NCI-H2227 (cell line): ENCODE data around the gene GNG12.

Experiments
- DNase-seq: peaks from one replicate; lab custom pipeline; 2025; ENCODE audit not compliant: unreplicated experiment; lab: John Stamatoyannopoulos, UW

The GNG12 gene

DNA sequence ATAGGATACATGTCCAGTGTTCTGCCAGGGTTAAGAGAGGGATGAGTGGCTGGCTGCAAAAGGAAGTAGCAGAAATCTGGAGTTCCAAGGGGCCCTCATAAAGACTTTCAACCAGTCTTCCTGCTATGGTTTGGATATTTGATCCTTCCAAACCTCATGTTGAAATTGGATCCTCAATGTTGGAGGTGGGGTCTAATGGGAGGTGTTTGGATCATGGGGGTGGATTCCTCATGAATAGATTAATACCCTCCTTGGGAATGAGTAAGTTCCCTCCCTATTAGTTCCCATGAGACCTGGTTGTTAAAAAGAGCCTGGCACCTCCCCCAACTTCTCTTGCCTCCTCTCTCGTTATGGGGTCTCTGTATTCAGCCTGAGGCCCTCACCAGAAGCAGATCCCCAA lies 10.1 kb upstream of the GNG12 start:
- no peak for DNase-seq

DNA sequence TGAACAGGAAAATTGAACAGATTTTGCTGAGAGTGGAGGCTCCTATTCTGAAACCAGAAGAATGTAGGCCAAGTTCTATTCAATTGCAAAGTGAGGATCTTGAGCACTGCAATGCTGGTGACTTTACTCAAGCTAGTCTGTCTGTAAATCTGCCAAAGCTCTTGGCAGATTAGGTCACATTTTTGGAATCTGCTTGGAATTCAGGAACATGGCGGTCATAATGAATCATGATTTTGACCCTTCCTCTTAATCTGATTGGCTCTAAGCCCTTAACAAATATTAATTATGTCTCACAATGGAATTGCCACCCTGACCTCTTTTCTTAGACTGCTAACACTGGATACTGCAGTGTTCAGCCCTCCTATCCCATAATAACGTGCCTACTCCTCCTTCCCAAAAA lies 7.2 kb upstream of the GNG12 start:
- no peak for DNase-seq

DNA sequence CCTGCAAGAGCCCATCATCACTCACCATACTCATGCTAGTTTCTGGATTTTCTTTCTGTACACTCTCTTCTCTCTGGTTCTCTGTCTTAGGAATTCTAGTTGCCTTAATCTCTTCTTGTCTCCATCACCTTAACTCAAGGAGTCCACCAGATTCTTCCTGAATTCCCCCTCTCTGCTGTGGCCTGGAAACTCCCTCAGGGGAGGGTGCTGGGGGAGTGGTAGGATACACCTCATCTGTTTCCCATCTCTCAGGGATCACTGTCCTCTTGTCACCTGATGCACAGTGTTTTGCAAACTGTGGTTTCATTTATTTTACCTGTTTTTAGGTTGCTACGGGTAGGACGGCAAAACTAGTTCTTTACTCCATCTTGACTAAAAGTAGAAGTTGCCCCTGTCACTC lies 6.6 kb upstream of the GNG12 start:
- DNase-seq: no peak

DNA sequence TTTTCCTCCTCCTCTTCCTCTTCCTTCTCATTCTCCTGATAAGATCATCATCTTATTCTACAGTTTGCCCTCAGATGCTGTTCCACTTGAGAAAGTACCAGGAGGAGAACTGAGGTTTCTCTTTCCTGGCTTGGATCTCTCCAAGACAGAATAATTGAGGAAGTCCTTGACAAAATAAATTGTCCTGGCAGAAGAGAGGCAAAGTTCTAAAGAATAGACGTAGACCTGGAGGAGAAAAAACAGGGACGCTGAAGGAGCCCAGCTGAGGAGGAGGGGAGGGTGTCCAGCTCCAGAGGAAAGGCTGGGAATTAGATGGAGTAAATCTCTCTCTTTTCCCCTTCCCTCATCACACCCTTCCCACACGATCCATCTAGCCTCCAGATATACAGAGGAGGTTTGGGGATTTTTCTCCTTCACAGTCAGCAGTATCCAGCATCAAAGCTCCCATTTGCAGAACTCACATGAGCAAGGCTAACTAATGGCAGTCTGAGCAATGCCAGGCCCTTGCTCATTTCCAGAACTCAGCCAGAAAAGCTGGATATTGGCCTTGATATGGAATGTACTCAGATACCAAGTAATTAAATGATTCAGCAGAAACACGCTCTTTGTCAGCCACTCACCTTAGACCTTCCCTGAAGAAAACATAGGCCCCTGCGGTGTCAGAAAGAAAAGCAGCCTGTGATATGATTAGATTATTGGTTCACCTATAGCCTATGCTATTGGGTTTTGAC lies 5.1 kb upstream of the GNG12 start:
- peak; percentile 42 for DNase-seq

DNA sequence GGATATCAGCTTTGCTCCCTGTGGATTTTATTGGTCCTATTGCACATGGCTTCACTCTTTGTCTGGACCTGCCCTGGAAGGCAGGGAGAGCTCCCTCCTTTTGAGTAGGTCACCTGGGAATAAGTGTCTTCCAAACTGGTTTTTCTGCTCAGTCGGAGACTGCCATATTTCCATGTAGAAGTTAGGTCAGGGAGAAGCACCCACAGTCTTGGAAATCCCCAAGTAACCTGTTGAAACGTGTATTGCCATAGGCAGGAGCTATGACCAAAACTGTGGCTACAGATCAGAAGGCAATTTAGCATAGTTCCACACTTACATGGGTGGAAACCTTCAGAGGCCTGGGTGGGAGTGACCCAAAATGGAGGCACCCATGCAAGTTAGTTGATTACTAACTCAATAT lies 3.5 kb upstream of the GNG12 start:
- DNase-seq: no peak

DNA sequence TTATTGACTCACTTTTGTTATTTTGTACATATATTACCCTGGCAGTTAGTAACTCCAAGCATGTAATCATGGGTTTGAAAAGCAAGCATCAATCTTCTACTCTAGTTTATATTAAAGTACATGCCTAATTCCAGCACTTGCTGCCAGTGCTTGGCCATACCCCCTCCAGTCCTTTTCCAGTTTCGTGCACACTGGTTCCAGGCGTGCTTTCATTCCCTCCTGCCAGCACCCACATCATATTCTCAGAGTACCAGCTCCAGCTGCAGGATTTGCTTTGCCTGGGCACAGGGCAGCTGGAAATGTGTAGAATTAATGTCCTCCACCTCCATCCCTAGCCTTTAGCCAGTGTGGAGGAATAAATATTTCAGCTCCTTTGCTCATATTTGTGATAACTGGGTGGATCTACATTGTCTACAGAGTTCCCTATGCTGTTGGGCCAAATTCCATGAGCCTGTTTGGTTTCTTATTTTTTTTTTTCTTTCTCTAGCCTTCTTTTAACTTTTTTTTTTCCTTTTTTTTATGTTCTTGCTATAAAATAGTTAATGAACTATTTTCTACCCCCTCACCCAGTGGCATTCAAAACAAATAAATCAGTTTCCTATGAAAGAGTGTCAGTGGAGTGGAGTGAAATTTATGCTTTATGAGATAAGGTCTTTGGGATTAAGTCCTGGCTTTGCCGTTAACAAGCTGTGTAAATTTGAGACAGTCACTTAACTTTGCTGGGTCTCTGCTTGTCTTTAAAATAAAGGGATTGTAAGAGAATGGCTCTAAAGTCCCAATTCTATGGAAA lies 2.6 kb upstream of the GNG12 start:
- DNase-seq: no peak

DNA sequence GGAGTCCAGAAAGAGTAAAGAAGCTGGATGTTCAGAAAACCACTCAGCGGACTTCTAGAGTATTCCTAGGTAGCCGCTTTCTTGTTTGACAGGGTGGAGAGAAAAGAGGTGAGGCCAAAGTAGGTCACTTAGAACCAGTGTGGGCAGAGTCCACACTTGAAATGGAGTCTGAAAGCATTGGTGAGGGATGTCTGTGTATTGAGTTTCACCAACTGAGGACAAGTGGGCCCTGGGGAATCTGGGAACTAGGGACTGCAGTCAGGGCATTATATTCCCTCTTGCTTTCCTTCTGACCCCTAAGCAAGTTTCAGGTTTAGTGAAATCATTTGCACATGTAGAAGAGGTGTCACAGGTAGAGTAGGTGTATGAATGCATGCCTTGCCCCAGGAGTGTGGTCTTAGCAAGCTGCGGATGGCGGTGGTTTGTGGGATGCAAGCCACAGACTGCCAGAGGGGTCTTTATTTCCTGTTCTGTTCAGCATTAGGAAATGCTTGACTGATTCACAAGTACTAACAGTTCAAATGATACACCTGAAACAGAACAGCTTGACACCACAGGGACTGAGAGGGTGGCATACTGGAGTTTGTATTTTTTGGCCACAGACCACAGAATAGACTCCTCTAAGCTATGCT lies 1.1 kb upstream of the GNG12 start:
- DNase-seq: no peak

DNA sequence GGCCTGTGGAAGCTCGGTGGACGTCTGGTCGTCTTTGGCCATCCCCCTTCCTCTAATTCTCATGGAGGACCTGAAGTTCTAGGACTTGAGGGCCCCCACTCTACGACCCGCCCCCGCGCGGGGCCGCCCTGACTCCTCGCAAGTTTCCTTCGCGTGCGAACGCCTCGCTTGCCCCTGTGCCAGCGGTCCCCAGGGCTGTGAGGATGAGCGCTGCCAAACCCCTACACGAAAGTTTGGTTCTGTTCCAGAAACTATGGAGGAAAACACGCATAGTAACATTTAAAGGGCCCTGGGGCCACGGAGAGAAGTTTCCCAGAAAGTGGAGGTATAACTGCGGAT lies 304 bp upstream of the GNG12 start:
- DNase-seq: no peak

DNA sequence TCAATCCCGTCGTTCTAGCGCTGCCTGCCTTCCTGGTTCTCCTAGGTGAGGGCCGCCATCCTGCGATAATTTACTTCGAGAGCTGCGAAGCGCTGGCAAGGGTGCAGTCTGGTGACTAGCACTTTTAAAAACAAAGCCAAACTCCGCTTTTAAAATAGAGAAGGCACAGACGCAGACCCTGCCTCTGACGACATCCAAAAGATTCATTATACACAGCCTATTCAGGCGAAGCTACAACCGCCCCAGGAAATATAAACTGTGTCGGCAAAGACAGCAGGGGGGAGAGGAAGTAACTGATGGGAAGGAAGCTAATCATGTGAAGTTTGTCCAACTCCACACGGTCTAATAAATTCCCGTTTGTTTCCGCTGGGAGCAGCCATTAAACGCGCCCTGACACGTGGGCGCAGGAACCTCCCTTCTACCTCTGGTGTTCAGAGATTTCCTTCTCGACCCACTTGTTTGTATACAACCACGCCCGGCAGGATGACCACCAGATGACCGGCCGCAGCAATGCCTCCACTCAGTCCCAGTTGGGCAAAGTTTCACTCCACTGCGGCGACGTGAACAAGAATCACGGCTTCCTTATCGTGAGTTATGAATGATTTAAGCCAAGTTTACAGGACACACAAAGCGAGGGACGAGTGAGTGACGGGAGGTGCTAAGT lies 1.3 kb downstream of the GNG12 start:
- peak; percentile 51 for DNase-seq

DNA sequence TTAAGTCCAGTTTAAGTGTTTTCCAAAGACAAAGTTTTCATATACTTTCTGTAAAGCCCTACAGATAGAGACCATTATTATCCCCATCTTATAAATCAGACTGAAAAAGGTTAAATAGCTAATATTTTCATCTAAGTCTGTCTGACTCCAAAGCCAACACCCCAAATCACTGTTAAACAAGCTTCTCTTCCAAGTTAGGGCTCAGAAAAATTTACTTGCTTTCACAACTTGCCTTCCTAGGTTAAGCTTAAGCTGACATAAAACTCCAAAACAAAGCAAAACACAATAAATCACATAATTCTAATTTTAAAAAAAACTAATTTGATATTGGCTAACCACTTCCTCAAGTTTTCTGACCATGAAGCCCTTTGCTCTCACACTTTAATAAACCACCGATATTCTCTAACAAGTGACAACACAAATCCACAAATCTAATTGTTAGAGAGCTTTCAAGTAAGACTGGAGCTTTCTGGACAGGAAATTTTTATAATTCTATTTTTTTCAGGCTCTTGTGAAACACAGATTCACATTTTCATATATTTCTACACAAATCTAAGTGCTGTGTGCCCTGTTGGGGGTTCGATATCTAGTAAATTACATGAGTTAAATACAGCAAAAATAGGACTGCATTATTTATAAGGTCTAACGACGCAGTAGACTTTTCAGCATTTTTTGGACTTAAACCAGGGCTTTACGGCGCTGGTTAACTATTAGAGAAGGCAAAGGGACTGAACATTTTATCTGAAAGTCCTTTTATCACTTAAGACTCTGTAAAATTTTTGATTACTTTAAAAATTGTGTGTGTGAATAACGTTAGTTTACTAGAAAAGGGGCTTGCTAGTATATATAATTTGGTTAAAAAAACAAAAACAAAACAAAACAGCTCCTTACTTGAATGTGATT lies 2.1 kb downstream of the GNG12 start:
- no peak for DNase-seq

DNA sequence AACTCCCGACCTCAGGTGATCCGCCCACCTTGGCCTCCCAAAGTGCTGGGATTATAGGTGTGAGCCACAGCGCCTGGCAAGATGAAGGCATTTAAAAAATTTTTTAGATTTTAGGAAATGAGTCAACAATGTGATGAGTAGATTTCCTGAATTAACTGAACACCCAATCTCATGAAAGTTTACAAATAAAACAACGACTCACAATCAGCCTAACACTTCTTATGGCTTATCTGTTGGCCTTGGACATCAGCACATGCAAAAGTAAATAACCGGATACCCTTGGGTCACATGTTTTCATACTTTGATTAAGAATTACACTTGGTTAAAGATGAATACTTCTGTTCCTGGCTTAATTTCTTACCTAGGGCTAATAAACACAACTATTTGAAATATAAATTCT lies 3.0 kb downstream of the GNG12 start:
- DNase-seq: no peak

DNA sequence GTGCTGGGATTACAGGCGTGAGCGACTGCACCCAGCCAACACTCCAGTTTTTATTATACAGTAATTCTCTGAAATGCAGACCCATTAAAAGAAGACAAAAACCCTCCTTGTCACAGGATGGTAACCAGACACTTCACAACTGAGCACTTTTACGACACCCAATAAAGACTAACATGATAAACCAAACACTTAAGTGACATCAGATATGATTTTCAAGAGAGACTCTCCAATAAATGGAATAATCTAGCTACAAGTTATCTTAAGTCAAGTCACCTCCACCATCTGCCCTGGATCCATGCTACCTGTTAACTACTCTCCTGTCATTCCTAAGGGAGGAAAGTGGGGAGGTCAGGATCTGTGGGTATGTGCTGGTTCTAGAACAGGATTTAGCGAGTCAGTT lies 5.6 kb downstream of the GNG12 start:
- DNase-seq: no peak

DNA sequence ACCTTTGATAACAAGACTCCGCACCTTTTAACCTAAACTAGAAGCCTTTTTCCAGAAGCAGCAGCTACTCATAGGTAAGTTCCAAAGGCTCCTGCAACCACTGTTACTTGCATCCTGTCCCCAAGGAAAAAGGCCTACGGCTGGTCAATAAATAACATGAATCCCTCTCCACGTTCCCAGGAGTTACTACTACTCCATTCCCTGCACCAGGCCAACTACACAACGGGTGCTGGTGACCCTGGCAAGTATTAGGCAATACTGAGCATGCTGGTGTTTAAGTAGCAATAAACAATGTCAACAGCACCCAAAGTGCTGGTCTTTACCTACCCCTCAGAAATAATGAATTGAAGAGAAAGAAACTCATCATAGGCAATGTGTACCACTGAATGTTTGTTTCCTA lies 7.7 kb downstream of the GNG12 start:
- no peak for DNase-seq

DNA sequence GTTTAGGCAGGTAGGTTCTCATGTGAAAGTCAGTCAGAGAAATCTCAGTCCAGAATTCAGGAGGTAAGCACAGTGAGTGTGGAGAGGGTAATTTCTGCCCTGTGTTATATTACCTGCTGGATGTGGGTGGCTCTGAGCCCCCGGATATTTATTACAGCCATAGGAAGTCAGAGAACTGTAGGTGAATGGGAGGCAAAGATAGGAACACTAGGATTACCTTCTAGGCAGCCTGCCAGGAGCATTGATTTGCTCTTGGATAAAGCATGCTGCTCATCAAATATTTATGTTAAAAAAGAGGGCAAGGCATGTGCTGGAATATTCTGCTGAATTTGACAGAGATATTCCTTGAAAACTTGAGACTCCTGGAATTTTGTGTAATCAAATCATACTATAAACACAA lies 8.5 kb downstream of the GNG12 start:
- DNase-seq: no peak

DNA sequence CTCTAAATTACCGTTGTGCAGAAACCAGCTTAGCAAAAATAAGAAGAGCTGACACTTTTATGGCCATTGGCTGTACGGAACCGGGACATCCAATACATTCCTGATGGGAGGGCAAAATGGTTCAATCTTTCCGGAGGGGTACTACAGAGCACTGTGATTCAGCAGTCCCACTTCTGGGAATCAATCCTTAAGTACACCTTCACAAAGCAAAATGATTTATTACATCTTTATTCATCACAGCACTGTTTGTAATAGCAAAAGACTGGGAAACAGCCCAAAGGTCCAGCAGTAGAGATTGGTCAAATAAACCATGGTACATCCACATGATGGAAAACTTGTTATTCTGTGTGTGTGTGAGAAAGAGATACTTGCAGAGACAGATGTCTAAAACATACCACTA lies 9.7 kb downstream of the GNG12 start:
- no peak for DNase-seq

DNA sequence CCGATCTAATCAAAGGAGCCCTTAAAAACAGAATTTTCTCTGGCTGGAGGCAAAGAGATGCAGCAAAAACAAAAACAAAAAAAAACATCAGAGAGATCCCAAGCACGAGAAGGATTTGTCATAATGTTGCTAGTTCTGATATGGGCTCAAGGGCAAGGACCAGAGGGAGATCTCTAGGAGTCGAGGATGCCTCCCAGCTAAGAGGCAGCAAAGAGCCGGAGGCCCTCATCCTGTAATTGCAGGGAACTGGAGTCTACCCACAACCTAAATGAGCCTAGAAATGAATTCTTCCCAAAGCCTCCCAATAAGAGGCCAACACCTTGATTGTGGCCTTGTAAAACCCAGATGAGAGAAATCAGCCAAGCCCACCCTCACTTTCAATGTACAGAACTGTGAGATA lies 12.0 kb downstream of the GNG12 start:
- no peak for DNase-seq

DNA sequence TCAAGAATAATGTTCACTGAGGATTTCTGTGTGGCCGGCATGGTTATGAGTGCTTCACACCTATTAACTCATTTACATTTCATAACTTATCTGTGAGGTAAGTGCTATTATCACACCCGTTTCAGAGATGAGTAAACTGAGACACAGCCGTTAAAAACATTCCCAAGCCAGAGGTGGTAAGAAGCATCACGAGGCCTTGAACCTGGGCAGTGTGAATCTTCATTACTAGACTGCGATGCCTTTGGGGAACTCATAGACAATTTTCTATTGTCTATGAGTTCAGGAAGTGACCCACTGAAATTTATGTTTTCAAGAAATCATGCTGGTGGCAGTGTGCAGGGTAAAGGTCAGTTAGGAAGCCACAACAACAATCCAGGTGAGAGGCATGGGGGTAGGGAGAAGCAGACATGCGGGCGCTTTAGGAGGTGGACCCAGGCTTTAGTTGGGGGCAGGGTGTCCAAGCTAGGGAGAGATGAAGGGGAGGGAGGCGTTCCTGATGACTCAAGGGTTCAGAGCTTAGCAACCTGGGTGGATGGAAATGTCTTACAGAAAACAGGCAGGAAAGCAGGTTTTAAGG lies 14.5 kb downstream of the GNG12 start:
- no peak for DNase-seq

DNA sequence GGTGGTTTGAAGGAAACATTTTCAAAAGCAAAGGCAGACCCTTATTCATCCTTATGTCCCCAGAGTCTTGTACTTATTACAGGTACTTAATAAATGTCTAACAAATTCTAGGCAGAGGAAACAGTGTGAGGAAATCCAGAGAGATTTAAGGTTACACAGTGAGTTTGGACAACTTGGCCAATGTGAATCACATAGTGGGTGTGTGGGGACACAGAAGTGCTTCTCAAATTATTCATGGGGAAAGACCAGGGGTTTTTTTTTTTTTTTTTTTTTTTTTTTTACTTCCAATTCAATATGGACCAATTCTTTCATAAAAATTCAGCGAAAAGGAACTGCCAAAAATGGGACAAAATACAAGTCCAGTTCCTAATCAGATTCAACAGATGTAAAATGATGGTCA lies 15.1 kb downstream of the GNG12 start:
- no peak for DNase-seq

DNA sequence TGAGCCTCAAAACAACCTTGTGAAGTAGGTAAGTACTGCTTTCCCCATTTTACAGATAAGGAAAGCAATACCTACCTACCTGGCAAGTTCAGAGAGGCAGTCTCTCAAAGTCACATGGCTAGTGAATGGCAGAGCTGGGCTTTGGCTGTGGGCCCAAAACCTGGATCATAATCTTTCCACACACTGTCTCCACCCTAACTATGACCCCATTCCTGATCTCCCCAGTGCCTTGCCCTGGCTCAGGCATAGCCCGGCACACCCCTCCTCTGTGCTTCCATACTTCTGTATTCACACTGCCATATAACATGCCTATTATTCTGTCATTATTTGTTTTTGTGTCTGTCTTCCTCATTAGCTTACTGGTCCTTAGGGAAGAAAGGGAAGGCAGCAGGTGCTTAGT lies 15.9 kb downstream of the GNG12 start:
- DNase-seq: no peak

DNA sequence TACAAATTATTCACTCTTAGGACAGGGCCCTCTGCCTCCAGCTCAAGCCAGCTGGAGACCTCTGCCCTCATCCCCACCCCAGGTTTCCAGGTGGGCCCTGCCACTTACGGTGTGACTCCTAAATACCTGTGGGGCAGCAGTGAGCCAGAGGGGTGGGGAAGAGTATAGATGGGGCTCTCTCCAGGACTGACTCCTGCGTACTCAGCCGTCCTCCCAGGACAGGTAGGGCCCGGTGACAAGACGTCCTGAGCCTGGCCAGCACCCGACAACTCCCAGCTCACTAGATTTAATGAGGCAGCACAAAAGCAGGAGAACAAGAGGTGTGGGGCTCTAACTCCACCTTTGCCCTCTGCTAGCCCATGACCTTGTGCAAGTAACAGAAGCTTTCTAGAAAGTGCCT lies 16.8 kb downstream of the GNG12 start:
- no peak for DNase-seq

DNA sequence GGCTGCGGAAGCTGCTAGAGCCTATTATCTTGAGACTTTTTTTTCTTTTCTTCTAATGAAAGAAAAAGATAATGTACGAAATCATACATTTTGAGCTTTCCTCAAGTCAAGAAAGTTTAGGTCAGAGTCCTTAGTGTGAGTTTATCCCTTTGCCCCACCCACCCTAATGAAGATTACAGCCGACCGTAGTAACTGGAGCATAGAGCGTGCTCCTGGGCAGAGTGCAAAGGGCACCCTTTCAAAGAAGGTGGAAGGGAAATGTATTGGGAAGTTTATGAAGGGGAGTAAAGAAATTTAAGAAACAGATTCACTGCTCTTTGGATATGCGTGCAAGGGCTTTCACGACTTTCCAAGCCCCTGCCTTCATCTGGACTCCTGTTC lies 17.2 kb downstream of the GNG12 start:
- DNase-seq: no peak
